GM21723 (cell line): Measurements from ENCODE around the gene ALDH9A1.
"Not testable (repeated sequence)": the region's sequence is repeated elsewhere in the genome, so short reads cannot be mapped to it uniquely, and the experiment has no call there.

Experiments
- ATAC-seq: cut with Tn5 transposase; IDR thresholded peaks from one replicate; pipeline ENCODE4 v1.9.1; 2021; ENCODE audit warnings: mild to moderate bottlenecking, moderate library complexity; ENCODE audit not compliant: unreplicated experiment

ALDH9A1 gene

DNA sequence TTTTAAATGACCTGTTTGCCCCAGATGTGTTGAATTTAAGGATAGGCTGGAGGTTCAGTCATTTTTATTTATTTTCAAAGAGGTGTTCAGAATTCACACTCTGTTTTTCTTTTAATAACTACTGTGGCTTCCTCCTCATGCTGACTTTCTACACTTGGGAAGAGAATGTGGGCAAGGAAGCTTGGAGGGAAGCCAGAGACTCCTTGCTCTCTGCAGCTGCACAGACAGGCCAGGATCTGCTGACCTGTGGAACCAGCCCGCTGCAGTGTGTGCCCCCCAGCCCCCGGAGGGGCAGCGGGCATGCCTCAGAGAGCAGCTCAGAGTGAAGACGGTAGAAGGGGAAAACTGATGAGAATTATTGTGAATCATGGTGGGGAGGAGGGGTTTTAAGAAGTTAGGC, 50.4 kb downstream of the ALDH9A1 start:
- no peak for ATAC-seq

DNA sequence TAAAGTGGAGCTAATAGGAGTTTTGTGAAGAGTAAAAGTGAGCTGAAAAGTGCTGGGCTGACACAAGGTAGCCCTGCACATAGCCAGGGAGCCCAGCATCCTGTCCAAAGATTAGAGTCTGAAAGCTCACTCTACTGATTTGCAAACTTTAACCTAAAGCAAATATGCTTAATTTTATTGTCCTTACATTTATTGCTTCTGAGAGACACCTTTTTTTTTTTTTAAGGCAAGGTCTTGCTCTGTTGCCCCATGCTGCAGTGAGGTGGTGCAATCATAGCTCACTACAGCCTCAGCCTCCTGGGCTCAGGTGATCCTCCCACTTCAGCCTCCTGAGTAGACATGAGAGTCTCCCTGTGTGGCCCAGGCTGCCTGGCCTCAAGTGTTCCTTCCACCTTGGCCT, 50.8 kb downstream of the ALDH9A1 start:
- ATAC-seq = no peak

DNA sequence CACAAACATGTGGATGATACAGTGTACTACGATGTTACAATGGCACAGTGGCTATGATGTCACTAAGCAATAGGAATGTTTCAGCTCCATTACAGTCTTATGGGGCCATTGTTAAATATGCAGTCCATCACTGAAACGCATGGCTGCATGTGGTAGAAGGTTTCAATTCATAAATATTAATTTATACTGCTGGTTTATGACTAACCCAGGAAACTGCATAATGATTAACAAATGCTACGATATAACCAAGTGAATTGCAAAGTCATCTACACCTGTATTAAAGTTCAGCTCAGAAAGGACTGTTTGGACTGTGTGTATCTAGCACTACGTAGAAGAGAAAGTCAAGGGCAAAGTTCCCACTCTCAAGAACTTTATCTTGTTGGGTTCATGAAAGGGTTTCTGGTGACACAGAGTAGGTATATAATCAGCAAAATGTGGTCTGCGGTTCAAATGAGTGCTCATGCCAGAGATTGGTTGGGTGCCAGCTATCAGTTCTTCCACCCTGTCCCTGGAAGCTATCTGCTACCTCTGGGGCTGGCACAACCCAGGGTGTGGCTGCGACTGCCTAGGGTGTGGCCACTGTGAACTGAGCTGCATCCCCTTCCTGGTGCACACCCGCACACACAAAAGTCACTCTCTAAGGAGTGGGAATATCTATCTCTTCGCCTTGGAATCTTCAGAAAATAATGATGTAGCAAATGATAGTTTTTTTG, 52.6 kb downstream of the ALDH9A1 start:
- no peak for ATAC-seq

DNA sequence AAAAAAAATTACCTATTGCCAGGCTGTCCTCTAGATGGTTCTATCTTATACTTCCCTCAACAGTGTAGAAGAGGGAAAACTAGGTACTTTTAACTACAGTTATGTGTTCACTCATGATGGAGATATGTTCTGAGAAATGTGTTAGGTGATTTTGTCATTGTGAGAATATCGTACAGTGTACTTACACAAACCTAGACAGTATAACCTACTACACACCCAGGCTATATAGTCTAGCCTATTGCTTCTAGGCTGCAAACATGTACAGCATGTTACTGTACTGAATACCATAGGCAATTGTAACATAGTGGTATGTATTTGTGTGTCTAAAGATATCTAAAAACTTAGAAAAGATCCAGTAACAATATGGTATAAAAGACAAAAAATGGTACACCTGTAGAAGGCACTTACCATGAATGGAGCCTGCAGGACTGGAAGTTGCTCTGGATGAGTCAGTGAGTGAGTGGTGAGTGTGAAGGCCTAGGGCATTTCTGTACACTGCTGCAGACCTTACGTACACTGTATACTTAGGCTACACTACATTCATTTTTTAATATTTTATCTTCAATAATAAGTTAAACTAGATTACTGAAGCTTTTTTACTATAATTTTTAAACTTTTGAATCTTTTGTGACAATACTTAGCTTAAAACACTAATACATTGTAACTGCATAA, 54.2 kb downstream of the ALDH9A1 start:
- no peak for ATAC-seq

DNA sequence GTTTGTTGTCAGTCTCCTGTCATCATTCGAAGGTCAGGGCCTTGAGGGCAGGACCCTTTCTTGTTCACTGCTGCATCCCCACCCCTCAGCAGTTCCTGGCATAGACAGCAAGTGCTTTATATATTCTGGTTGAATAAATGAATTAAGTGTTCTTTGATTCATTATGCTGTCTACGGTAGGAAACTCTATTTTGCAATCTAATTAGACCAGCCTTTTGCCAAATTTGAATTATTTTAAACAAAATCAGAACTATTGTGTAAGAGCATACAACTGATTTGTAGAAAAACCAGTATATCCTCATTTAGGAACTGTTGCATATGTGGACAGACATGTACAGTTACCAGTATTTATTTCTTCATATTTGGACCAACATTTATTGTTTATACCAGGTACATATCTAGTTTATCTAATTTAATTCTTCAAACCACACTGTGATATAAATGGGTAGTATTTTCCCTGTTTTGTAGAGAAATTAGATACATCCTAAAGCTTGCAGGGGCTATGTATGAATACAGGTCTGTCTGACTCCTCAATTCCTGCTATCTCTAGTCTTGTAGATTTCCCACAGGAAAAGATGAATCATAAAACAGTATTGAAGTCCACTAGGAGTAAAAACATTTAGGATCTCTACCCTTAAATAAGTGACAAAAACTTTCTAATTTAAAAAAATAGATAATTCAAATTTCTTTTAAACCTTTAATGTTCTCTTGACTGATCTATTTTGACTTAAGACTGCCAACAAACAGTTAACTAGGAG, 57.0 kb downstream of the ALDH9A1 start:
- ATAC-seq = no peak

DNA sequence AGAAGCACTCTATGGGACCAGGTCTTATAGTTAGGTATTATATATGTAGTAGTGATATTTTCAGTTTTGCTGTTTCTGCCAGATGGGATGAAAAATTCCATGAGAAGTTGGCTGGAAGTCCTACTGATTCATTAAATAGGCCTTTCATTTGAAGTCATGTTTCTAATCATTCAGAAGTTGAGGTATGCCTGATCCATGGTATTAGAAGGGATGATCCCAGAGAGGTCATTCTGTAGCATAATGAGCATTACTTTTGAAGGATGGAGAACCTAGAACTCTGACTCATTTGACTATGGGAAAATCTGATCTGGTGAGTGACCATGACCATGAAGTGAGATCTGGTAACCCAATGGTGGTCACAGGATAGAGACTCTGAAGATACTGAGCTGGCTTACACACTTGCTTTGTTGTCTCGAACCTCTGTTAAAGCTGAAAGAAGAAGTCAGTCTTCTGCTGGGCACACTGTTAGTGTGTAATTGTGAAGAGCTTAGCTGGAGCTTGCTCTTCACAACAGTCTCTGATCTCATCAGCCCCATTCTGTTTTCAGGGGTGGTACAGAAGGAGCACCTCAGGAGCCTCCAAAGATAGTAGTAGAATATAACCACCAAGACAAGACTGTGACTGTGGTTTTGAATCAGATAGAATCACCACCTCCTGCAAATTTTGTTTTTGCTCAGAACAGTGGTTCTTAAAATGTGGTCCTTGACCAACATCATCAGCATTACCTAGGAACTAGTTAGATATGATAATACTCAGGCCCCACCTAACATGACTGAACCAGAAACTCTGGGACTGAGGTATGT, 58.3 kb downstream of the ALDH9A1 start:
- ATAC-seq = peak; percentile 37

DNA sequence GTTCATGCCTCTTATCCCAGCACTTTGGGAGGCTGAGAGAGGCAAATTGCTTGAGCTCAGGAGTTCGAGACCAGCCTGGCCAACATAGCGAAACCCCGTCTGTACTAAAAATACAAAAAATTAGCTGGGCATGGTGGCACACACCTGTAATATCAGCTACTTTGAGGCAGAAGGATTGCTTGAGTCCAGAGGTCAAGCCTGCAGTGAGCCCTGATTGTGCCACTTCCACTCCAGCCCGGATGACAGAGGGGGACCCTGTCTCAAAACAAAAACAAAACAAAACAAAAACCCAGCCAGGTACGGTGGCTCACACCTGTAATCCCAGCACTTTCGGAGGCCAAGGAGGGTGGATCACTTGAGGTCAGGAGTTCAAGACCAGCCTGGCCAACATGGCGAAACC, 60.2 kb downstream of the ALDH9A1 start:
- not testable (repeated sequence) for ATAC-seq

DNA sequence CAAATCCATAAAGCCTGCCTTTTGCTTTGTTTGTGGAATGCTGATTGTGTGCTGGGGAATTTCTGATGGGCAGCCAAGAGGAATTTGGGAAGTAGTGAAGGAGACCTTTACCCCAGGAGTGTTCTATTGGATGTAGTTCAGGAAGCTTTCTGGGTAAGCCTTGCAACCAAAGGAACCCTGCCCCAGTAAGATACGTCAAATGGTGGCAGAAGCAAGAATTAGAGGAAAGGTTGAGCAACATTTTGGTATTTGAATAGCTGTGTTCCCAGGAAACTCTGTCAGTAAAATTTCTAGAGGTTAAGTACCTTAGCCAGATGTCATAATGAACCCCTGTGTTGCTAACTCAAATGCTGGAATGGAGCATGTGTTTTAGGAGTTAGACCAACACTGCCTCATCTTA, 60.9 kb downstream of the ALDH9A1 start:
- no peak for ATAC-seq

DNA sequence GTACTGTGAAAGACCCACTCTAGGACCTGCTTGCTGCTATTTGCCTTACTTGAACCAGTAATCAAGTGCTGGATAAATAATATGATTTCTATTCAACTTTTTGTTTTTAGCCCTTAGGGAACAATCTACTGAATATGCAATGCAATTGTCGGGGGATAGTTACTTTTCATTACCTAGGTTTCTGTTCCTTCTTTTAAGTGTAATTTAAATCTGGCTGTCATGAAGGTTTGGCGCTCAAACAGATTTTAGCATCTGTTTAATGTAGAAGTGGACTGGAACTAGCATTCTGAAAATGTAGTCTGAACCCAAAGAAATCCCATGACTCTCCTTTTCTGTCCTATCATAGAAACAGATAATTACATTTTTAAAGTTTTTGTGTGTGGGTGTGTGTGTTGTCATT, 62.5 kb downstream of the ALDH9A1 start:
- no peak for ATAC-seq

DNA sequence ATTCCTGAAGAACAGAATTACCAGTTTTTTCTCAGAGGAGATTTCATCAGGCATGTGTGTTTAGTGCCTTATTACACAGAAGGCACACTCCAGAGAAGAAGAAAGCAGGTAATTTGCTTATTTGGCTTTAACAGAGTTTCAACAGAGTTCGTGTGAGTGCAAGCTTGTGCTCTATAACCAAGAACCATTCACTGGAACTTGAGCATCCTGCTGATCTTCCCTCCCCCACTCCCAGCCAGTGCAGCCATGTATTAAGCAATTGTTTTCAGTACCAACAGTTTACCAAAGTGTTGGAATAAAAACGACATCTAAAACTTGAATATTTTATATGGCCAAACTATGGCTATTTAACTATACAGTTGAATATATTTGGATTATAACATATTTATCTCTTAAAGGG, 63.0 kb downstream of the ALDH9A1 start:
- no peak for ATAC-seq

DNA sequence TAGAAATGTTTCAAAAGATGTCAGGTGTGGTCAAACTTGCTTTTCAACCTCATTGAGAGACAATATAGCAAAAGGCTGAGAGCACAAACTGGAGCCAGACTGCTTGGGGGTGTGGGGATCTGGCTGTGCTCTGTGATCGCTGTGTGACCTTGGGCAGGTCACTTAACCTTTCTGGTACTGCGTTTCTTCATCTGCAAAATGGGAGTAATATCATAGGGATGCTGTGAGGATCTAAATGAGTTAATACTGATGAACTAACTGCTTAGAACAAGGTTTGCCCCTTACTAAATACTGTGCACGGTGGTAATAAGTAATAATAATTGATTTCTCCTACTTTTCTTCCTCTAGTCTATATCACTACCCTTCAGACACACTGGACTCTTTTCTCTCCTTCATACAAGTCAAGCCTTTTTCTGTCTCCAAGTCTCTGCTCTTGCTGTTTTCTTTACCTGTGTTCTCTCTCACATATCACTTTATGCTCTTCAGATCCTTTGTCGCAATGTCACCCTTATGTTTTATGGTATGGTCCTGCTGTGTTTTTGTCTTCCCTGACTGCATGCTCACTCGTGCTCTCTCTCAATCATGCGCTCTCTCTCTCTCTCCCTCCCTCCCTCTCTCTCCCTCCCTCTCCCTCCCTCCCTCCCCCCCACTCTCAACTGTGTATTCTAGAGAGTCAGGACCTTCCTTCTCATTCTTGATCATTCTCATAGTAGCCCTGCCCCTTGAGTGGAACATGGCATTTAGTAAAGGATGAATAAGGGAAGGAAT, 64.0 kb downstream of the ALDH9A1 start:
- ATAC-seq = no peak

DNA sequence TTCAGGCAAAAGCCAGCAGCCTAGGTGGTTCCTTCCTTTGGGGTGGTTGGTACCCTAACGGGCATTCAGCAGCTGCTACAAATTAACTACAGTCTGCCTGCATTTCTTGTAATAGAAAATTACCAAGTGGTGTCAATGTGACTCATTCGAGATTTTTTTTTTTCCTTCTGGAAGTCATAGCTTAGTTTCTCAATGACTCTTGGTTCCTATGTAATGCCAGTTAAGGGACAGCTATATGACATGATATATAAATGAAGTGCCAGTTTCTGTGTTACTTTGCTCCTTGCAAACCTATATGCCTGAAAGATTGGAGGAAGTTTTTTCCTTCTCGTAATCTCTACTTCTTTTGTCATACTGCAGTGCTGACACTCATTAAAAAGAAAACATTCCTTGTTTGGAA, 64.7 kb downstream of the ALDH9A1 start:
- ATAC-seq = no peak

DNA sequence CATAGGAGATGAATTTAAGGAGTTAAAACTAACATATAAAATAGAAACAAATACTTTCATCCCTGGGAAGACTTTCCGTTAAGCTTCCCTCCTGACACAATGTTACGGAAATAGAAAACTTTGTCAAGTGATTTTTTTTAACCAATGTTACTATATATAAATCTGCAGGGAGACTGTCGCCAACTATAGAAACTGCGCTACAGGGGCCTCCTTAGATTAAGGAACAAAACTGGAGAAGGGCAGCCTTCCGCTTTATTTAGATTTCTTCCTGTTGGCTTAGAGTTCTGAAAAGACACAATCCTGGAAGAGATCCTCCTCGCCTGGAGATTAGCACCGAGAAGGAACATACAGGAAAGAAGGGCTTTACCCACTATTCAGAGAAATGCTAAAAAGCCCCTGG, 65.9 kb downstream of the ALDH9A1 start:
- ATAC-seq = no peak

DNA sequence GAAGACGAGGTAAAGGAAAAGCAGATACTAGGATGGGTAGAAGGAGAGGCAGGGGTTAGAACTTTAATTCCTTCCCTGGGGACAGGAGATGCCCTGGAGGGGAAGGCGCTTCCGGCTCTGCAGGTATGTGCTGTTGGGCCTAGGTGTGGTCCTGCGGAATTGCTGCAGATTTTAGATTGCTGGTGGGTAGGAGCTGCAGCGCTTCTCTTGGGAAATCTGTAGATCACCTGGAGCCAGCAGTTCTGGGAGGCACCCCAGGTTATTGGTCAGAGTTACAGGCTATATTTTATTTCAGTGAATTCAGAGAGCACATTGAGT, 66.3 kb downstream of the ALDH9A1 start:
- ATAC-seq = no peak

DNA sequence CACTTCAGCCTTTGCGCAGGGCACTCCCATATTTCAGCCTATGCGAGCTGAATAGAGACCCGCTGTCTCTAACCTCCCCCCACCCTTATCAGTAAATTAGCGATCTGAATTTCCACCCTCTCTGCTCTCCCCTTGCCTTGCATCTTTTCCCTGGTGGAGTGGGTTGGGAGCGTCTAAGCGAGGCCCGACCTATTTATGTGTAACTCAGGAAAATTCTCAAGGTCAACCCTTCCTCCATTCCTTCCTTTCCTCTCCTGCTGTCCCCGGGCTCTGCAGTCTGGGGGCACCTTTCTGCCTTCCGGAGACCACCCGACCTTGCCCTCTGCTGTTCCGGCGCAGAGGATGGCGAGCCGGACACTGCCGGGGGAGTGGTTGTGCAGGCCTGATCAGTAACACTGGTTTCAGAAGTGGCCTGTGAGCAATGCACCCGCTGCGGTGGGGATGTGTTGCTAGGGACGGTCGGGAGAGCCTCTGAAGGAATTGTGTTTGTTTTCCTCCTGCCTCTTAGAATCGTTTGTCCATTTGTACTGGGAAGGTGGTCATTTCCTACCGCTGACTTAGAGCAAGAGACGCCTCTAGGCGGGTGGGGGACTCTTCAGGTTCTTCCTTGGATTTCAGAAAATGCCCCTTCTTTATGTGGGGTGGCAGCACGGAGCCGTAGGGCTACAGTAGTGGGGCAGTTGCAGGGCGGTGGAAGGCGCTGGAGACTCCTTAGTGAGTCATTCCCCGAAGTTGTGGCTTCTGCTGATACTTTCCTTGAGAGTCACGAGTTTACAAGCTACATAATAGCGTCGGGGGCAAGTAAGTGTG, 66.8 kb downstream of the ALDH9A1 start:
- peak; percentile 31 for ATAC-seq

DNA sequence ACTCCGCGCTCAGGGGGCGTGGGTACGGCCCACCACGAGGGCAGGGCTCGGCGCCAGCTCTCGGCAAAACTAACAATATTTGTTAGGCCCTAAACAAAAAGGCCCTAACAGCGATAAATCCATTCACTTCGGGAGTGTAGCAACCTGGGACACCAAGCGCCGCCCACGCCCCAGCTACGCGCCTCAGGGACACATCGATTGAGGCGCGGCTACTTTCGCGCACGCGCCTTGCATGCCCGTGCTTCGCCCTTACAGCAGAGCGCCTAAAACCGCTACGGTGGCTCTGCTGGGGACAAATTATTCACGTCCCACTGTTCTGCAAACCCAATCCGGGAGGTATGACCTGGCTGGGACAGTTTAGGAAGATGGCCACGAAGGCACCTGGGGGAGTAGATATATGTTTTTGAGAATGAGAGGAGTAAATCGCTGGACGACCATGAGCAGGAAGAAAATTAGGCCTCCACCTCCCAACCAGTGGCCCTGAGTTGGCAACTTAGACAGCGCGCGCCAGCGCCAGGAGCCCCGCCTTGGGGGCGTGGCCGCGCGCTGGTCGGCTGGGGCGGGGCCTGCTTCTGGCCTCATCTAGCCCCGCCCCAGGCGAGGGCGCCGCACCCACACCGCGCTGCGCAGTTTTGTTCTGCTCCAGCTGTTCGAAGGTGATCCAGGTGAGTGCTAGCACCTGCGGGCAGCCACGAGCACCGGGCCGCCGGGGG, 67.6 kb downstream of the ALDH9A1 start, which contains the start of gene MGST3:
TSS of gene MGST3 (plus strand) at position 606 of the 713 bp plus-strand sequence. CDS start 18,614 bp downstream, outside the sequence.
- peak; percentile 93 for ATAC-seq

DNA sequence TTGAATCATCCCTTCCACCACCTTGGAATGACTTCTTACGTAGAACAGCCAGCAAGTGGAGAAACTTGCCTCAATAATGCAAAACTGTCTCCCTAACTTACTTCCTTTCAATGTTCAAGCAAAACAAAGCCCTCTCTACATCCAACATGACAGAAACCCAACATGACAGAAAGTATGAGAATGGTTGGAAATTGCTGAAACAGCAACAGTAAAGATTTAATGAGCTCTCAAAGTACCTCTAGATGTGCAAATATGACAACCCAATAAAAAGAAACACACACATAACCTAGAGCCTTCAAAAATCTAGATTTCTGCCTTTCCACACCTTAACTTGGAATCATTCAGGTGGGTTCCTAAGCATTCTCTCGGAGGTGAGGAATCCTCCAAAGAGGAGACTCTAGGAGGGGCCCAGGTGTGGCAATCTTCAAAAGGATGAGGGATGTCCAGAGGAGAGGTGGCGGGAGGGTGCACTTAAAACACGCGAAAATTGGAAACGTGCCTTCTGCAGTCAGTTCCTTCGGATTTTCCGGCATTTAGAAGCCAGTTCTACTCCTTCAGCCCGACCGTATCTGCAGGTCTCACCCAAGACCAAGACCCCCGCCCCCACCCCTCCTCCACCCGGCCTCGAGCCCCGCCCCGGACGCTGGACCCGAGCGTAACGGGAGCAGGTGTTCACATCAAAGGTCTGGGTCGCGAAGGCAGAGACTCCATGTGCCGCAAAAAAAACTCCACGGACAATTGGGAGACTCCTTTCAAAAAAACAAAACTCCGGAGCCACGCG, 68.3 kb downstream of the ALDH9A1 start:
- peak; percentile 0 for ATAC-seq

DNA sequence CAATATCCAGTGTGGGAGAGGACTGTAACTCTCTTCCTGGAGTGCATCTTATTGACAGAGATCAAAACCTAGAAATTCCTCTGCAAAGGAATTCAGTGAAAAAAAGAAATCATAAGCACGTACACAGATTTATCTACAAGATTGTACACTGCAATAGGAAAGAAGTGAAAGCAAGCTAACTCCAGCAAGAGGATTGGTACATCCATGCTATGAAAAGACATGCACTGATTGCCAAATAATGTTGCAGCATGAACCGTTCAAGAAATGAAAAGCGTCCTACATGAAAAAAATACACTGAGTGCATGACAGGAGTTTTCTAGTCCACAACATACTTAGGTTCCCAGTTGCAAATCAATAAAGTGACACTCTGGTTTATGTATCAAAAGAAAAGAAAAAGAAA, 69.2 kb downstream of the ALDH9A1 start:
- no peak for ATAC-seq
